GM04504 (cell line): ENCODE measurements around the gene HDAC9.
"Not testable (repeated sequence)": the region's sequence is repeated elsewhere in the genome, so short reads cannot be mapped to it uniquely, and the experiment has no call there.

Experiments used
- DNase-seq: peaks from one replicate; pipeline ENCODE4 v3.0.0-alpha.2; 2012; ENCODE audit warnings: low read depth

The HDAC9 gene

DNA sequence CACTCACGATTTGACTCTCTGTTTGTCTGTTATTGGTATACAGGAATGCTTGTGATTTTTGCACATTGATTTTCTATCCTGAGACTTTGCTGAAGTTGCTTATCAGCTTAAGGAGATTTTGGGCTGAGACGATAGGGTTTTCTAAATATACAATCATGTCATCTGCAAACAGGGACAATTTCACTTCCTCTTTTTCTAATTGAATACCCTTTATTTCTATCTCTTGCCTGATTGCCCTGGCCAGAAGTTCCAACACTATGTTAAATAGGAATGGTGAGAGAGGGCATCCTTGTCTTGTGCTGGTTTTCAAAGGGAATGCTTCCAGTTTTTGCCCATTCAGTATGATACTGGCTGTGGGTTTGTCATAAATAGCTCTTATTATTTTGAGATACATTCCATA, 240.5 kb downstream of the HDAC9 start:
- DNase-seq = not testable (repeated sequence)

DNA sequence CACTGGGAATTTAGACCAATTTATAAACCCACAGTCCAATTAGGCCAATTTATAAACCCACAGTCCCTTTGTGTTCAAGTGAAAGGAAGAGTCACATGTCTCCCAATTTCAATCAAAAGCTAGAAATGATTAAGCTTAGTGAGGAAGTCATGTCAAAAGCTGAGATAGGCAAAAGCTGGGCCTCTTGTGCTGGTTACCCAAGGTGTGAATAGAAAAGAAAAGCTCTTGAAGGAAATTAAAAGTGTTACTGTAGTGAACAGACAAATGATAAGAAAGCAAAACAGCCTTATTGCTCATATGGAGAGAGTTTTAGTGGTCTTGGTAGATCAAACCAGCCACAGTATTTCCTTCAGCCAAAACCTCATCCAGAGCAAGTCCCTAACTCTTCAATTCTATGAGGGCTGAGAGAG, 245.0 kb downstream of the HDAC9 start:
- no peak for DNase-seq

DNA sequence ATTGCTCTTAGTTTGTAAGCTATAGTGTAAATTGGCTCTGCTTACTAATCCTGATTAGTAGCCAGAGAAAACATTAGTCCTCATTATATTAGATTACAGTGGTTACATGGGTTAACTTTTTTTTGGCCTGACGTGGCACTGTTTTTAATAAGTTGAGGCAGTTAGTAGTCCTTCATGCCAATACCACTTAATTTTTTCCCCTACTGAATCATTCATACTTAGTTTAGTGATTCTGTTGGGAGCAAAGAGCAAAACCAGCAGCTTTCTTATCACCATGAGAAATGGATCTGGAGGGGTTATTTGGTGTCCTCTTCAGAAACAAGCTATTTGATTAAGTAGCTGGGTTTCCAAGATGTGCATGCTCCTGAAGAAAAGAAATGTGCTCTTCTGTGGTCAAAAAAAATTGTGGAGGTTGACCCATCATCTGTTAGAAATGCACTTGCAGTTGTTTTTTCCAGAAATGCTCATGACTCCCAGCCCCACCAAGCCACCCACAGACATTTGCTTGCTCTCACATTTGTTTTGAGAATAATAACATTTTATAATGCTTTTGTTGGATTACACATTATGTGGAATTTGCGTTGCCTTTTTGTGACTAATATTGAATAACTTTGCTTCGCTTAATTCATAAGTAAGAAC, 258.5 kb downstream of the HDAC9 start:
- DNase-seq = peak; percentile 86

DNA sequence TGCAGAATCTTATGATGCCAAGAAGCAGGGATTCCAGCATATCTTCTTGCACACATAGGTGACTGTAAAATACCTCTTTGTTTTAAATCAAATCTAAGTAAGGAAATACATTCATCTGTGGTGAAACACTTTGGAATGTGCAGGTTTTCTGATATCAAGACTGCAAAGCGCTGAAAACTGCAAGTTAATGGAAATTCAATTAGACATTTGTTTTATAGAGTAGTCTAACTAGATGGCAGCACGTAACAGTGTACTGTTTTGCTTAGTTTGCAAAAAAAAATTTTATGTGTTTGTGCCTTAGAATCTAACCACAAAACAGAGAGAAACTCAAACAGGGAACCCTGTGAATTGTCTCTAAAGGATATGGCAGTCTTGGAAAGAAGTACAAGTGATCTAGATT, 259.2 kb downstream of the HDAC9 start:
- DNase-seq = no peak

DNA sequence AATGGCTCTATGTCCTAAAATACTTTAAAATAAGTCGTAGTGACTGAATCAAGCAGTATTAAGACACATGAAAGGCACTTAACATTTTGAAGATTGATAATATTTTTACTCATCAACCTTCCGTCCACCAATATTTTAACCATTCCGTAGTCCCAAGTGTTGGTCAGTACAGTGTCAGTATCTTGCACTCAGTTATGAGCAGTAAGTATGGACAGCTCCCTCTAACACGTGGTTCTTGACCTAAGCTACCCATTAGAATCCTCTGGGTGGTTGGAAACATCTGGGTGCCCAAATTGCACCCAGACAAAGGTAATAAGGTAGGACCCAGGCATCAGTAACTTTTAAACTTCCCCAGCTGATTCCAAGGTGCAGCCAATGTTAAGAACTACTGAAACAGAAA, 260.2 kb downstream of the HDAC9 start:
- no peak for DNase-seq

DNA sequence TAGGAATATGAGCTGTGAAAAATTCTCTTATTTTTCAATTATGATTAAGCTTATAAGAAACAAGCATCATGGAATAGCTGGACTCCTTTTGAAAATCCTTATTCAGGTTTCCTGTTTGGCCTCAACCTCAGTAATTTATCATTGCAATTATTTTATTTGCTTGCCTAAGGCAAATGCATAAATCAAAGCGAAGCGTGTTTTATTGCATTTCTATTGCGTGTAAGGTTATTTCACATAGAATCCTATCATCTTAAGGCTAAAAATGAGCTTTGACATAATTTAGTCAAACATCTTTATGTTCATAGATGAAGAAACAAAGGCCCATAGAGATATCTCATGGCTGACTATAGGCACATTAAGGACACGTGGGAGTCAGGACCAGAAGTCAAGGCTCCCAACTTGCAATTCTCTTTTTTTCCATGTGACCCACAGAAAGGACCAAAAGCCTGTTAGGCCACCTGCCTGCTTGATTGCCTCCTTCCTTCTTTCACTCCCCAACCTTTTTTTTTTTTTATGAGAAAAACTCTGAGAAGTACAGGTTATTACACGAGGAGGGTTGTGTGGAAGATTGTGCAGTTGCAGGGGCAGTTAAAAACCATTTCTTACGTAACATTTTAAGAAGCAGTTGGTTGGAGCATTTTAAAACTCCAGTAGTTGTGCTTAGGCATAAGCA, 261.0 kb downstream of the HDAC9 start:
- no peak for DNase-seq

DNA sequence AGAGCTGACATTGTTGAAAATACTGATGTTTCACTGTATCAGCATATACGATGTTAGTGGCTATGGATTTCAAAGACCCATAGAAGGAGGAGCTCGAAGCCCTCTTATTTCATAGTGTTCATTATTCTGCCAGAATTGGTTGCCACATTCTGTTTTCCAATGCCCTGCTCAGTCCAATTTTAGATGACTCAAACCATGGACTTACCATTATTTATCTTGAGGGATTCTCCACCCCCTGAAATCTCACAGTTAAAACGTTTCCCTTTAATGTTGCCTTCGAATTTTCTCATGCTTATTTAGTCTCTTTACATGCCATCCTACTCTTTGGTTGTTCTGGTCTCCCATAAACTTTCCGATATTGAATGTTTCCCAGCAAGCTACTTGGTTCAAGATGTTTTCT, 264.5 kb downstream of the HDAC9 start:
- no peak for DNase-seq

DNA sequence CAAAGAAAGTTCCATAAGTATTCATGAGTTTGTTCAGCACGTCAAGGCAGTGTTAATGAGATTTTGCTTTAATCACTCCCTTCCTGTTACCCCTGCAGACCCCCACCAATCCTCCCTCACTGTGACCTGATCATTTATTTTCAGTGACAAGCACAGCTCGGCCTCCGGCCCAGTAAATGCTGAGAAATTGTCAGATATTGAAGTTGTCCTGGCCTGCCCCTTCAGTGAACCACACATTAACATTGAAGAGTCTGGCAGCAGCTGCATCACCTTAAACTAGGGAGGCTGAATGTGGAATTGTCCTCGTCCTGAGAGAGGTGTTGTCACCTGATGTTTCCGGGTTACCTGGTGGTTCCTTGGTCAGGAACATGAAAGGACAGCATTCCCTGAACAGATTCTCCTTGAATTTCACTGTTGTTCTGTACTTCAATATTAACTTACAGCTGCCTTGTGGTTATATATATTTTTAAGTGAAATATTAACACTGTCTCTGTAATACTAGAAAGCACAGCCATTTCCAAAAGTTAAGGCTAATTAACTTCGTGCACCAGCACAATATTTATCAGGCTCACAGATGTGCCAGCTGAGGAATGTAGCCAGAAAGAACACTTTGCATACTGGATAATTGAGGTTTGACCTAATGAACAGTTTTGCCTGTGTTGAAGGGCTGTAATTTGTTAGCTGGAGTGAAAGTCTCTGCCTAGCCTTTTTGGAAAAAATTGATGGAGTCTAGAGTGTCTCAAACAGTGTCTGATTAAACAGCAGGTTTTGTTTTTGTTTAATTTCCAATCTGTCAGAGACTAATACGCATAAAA, 265.3 kb downstream of the HDAC9 start:
- DNase-seq = no peak

DNA sequence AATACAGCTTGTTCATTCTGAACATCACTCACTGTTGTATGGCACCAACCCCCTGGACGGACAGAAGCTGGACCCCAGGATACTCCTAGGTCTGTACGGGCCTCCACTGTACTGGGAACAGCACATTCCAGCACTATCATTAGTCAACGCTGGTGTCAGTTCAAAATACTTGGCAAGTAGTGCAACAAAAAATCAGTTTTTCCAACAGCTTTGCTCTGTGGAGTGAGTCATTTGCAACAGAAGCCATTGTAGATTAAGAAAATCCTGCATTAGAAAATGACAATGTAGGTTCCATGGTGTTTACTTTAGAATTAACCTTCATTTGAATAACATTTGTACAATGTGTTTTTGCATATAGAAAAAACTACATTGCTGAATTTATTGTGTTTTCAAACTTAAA, 266.6 kb downstream of the HDAC9 start:
- DNase-seq = no peak

DNA sequence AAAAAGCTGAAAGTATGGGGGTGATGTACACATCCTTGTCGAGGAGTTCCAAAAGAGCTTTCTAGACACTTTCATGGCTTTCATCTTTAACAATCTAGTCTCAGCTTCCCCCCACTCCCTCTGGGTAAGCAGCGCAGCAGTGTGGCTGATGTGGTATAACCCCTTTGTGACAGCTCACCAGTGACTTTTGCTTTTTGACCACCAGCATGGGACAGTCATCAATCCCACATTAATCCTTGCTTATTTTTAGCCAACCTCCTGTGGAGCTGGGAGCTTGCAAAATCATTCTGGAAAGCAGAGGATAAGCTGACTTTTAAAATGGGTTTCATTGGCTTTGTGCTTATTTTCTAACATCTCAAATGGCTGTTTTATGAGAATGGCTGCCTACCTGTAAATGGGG, 272.7 kb downstream of the HDAC9 start:
- no peak for DNase-seq

DNA sequence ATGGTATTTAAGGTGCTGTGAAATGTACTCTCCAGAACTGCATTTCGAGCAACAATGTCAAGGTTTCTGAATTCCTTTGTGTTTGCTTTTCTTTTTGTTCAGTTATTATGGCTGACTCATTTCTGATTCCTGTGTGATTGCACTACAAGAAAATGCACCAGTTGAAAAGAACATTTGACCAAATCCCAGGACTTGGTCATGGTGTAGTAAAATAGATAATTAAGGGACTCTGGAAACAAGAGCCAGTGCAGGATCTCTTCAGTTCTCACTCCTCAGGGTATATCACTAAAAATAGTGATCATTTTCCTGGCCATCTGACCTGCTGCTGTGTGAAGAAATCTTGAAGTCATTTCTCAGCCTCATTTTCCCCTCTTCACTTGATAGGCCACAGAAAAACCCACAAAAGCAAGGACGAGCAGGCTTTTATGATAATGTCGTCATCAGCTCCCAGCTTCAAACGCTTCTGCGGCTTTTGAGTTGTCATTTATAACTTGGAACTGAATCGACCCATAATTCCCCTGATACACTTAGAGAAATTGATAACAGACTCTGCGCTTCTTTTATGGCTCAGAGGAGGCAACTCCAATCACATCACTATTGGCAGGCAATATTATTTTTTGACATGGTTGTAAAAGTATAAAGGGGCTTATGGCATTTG, 274.7 kb downstream of the HDAC9 start:
- peak; percentile 74 for DNase-seq

DNA sequence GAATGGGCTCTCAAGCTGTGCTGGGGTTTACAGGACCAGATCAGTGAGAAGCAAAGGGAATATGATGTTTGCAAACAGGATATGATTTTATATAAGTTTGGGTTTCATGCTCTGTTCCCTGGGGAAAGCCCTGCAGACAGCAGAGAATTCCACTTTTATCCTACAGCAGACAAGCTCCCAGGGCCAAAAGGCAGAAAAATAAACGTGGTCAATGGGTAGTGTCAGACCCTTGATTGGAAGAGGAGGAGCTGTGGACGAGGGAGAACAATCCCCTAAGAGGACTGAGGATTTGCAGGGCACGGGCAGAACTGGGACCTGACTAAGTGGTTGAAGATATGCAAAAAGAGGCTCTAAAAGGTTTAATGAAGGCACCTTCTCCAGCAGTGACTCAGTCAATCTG, 275.3 kb downstream of the HDAC9 start:
- no peak for DNase-seq

DNA sequence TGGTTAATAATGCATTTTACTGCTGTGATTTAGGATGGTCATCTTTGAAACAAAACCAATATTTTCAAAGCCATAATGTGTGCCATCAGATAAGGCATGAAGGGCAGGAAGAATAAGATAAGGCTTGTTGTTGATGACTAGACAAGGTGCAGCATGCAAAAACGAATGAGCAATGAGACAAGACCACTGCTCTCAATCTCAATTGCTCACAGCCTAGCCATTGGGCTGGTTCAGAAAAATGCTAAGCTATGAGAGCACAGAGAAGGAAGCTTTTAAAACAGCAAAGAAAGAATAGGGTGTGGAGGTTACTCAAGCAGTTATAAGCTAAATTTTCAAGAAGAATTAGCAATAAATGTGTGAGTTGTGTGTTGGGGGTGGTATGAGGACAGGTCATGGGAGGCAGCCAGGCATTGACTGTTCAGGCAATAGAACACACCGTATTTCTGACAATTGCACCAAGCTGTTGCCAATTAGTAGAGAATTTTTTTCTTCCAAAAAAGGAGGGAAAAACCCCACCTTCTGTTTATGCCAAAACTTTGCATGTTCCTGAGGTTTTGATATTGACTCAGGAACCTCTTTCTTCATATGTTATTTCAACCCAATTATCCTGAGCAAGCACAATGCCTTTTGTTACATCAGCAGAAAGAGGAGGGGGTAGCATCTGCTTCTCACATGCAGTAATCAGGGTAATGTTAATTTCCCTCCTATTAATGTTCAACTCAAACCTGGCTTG, 276.5 kb downstream of the HDAC9 start:
- DNase-seq = no peak

DNA sequence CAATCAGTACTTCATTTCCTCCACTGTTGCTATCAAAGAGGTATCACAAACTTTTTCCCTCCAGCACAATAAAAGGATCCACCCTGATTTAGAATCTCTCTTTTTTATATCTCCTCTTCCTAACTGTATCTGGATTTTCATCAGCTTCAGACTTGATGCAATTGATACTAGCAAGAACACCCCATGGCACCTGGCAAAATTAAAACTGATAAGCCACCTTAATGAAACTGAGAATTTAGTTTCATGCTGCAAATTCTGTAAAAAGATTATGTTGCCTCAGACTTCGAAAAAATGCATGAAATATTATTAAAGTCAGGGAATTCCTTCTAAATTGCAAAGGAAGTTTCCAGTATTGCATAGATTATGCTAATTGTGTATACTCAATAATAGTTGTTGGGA, 277.0 kb downstream of the HDAC9 start:
- DNase-seq = no peak

DNA sequence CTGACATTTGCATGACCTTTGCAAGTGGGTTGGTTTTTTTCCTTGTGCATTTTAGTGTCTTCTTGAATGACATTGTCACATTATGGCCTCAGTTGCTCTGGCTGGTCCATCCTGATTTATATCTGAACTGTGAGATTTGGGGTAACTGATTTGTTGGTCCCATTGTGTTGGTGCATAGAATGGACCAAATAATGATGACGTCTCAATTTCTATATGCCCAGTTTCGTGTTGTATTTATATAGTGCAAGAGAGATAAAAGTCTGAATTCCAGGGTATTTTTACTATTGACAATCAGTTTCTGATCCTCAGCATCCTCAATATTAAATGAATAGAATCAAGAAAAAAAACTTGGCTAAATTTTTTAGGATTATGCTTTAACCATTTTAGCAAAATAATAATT, 281.8 kb downstream of the HDAC9 start:
- no peak for DNase-seq

DNA sequence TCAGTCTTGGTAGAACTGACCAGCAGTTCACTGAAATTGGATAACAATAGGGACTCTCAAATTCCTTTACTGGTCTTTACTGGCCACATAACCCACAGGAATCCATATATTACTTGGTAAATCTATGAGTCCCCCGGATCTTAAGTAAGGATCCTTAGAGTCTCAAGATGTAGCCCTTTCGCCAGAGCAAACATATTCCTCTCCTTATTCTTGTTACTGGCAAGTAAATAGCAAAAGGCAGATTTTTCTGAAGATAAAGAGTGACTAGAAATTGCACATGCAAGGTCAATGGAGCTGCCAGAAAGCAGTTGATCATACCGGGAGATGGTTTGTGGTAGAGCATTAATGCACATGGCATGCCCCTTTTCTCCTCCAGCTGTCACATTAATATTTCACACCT, 283.0 kb downstream of the HDAC9 start:
- peak; percentile 24 for DNase-seq

DNA sequence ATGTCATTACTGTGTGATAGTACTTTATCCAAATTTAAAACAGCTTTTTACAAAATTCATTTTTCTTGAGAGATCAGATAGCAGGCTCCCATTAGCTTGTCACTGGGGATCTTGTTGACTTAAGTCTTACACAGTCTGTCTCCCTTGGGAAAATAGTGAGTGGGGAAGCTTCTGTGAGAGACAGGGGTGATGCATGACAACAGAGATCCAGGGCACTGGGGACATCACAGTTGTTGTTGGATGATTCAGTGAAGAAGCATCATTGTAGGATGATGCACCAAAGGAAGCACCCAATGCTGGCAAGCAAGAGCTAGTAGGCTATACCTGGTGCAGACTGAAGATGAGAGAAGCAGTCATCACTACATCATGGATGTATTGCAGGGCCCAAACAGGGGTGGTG, 284.7 kb downstream of the HDAC9 start:
- DNase-seq = no peak

DNA sequence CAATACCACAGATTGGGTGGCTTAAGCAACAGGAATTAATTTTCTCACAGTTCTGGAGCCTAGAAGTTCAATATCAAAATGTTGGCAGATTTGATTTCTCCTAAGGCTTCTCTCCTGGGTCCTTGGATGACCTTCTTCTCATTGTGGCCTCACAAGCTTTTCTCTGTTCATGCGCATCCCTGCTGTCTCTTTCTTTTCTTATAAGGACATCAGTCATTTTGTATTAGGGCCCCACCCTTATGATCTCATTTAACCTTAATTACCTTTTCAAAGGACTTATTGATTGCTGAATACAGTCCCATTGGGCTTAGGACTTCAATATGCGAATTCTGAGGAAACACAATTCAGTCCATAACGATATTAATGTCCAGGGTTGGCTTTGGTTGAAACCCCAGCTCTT, 285.4 kb downstream of the HDAC9 start:
- no peak for DNase-seq

DNA sequence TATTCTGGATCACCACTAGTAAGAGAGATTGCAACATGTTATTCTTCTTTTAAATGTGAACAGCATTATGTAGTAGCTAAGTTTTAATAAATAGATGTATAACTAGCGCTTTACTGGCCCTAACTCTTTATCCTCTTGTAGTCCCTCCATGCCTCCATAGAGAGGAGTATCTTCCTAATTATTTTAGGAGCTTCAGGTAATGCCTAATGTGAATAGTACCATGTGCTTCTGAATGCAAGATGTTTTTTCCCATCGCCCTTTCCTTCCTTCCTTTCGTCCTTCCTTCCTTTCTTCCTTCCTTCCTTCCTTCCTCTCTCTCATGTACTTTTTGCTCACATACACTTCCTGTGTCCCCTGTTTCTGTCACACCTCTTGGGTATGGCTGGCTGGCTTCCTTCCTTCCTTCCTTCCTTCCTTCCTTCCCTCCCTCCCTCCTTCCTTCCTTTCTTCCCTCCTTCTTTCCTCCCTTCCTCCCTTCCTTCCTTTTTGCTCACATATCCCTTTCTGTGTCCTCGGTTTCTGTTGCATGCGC, 290.7 kb downstream of the HDAC9 start:
- DNase-seq = no peak

DNA sequence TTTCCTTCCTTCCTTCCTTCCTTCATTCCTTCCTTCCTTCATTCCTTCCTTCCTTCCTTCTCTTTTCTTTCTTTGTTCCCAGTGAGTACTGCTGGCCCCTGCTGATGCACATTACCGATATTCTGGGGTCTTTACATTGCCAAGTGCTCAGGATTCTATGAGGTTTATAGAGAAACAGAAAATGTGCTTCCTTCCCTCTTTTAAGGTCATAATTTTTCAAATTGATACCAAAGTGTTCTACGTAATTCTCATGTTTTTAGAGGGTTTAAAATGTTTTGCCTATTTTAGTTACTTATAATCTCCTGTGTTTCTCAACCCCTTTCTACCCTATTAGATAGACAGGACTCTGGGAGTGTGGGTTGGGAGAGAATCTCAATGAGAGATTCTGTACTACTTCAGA, 291.2 kb downstream of the HDAC9 start:
- no peak for DNase-seq

DNA sequence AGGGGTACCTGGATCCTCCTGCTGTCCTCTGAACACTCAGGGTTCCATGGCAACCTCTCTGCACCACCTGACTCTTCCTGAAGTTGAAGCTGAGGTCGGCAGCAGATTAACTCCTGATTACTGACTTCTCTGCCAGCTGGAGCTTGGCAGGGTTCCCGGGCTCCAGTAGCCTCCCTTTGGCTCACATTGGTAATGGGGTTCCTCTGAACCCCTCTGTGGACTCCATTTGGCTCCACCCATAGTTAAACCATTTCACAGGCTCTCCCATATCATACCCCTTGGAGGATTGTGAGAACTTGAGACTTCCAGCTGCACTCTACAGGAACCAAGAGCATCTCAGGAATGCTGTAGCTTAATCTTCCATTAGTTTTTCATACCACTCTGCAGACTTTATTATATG, 292.5 kb downstream of the HDAC9 start:
- DNase-seq = no peak
